NCI-H446 treated with DMSO at 0.1 percent for 48 hours (cell line): ENCODE results near the gene DOK6.

Experiments
- DNase-seq: peaks from one replicate; lab custom pipeline; 2025; lab: John Stamatoyannopoulos, UW

The DOK6 gene

DNA sequence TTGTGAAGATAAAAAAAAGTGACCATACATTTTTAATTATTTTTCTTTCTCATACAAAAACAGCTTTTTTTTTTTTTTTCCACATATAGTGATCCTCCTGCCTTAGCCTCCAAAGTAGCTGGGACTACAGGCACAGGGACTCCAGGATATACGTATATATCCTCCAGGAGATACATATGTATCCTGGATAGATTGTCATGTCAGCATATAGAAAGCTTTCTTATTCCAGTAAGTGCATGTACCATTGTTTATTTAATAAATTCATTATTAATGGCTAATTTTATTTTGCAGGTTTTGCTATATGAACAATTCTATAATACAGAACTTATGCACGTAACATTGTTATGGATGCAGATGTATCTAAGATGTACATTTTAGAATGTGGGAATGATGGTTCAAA is 138.7 kb downstream of the DOK6 start:
- DNase-seq = no peak

DNA sequence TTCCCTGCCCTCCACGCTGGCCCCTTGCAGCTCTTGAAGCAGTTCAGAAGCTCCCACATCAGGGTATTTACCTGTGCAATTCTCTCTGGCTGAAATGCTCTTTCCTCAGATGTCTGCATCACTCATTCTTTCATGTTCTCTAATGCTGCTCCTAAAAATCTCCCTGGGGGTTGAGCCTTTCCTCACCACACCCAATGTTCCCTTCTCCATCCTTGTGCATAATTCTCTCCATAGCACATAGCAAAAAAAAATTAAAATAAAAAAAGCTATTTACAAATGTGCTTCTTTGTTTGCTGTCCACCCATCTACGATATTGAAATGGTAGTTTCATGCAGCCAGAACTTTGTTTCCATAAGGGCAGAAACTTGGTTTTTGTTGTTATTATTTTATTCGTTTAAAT is 155.5 kb downstream of the DOK6 start:
- no peak for DNase-seq

GRCh38 chr18:69557282-69557681 is 156.6 kb downstream of the DOK6 start:
- DNase-seq = no peak

- no peak for DNase-seq
These were observed 157.4 kb downstream of the DOK6 start for GRCh38 chr18:69558052-69558451.

- no peak for DNase-seq
These were observed 158.9 kb downstream of the DOK6 start for GRCh38 chr18:69559604-69560003.

DNA sequence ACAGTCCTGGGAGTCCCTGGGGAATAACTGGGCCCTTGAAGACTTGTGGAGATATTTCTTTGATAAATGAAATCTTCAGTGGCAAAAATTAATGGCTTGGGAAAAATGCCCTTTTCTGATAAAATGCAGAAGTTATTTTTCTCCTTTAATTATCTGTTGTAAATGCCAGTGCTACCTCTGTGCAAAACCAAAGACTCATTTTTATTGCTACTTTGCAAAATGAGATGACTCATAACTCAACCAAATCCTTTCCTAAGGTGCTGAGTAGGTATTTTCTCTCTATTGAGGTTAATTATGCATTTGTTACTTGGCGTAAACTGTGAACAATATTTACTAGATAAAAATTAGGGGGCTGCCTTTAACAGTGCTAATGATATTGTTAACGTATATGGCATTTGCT is 163.9 kb downstream of the DOK6 start:
- no peak for DNase-seq

DNA sequence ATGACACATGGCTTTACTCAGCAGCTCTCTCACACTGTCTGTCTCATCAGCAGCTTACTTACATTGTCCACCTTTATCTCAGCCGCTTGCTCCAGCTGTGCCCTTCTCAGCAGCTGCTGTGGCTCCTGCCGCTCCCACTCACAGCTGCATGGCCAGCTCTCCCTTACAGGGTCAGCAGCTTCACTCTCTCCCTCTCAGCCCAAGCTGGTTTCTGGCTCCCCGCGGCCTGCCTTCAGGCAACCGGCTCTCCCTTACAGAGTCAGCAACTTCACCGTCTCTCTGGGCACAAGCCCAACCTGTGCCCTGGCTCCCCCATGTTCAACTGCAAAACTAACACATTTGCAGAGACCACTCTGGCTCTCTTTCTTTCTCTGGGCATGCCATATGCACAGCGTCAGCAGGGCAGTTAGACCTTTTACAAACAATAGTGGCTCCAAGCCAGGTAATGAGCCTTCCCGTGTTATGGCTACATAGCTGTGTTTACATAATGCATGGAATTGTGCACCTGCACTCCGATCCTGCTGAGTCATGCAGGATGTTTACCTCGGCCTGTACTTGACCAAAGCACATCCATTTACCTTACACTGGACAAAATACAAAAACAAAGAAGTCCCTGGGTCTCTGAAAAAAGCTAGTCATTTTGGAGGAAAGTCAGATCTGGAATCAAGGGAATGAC is 167.3 kb downstream of the DOK6 start:
- no peak for DNase-seq

GRCh38 chr18:69569133-69569532 is 168.4 kb downstream of the DOK6 start:
- no peak for DNase-seq

- DNase-seq = no peak
These were observed 173.7 kb downstream of the DOK6 start for GRCh38 chr18:69574401-69574800.

- DNase-seq = no peak
These were observed 179.4 kb downstream of the DOK6 start for GRCh38 chr18:69580107-69580506.

- no peak for DNase-seq
These were observed 183.7 kb downstream of the DOK6 start for GRCh38 chr18:69584429-69584828.

GRCh38 chr18:69585696-69586095 is 185.0 kb downstream of the DOK6 start:
- DNase-seq = no peak

- DNase-seq = no peak
These were observed 185.8 kb downstream of the DOK6 start for GRCh38 chr18:69586537-69586936.

GRCh38 chr18:69588301-69588700 is 187.6 kb downstream of the DOK6 start:
- no peak for DNase-seq

GRCh38 chr18:69590150-69590549 is 189.5 kb downstream of the DOK6 start:
- DNase-seq = no peak

- DNase-seq = no peak
These were observed 195.7 kb downstream of the DOK6 start for GRCh38 chr18:69596345-69596744.

GRCh38 chr18:69597561-69597960 is 196.9 kb downstream of the DOK6 start:
- no peak for DNase-seq

DNA sequence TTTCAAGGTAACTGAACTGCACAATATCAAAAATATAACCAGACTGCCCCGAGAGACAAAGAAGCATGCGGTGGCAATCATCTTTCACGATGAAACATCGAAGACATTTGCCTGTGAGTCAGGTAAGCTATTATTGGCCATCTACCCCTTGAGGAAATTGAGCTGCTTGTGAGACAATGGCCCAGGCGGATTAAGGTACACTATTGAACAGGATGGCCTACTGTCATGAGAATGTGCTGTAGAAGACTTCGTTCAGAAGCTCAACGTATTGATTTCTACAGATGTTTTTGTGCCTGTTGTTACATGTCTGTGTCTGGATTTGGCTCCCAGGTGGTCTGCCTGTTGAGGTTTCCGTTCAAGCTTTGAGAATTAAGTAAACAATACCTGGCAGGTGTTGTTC is 198.7 kb downstream of the DOK6 start:
- no peak for DNase-seq

GRCh38 chr18:69612242-69612641 is 211.6 kb downstream of the DOK6 start:
- no peak for DNase-seq

- no peak for DNase-seq
These were observed 215.4 kb downstream of the DOK6 start for GRCh38 chr18:69616114-69616513.

GRCh38 chr18:69617408-69617807 is 216.7 kb downstream of the DOK6 start:
- DNase-seq = no peak

DNA sequence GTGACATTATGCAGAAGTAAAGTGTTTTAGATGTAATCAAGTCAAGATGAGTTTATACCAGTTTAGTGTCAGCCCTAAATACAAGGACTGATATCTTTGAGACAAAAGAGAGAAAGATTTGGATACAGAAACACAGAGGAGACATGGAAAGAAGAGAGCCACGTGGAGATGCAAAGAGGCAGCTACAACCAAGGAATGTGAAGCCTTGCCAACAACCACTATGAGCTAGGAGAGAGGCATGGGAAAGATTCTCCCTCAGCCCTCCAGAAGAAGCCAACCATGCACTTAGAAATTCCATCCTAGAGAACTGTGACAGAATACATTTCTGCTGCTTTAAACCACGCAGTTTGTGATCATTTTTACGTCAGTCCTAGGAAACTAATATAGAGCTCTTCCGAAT is 217.2 kb downstream of the DOK6 start:
- no peak for DNase-seq

- DNase-seq = no peak
These were observed 221.5 kb downstream of the DOK6 start for GRCh38 chr18:69622184-69622583.

- DNase-seq = no peak
These were observed 222.3 kb downstream of the DOK6 start for GRCh38 chr18:69622961-69623360.

GRCh38 chr18:69626171-69626570 is 225.5 kb downstream of the DOK6 start:
- no peak for DNase-seq
